GM12878 (cell line): ENCODE results near the gene ZBTB42. TPM values are rescaled to one million over a fixed set of nuclear protein-coding genes. Genes with fewer than 3 reads are reported as not detected.

Experiments used
- ATAC-seq: fragments of 200-7000 bp; cut with Tn5 transposase; 3 replicates; pipeline ENCODE4 v1.9.1; 2020; ENCODE audit warnings: mild to moderate bottlenecking, moderate library complexity
- BruUV-seq: library from RNA; stranded (reverse); fragments of 400-500 nt; replicated peaks from 2 replicates; lab custom pipeline; 2021; lab: Mats Ljungman, UMichigan
- CTCF ChIA-PET: fragments of 300-600 bp; sonication (Branson Sonifier 250); formaldehyde crosslinking; extraction: SDS; loops from one replicate; lab custom pipeline; 2021; ENCODE audit warnings: inconsistent platforms; lab: Yijun Ruan, JAX
- POLR2A ChIA-PET: fragments of 350-600 bp; formaldehyde crosslinking; extraction: SDS; loops from one replicate; lab custom pipeline; 2021; ENCODE audit warnings: inconsistent platforms; lab: Charles Lee
- RAD21 ChIA-PET: fragments of 300-600 bp; sonication (Branson Sonifier 250); formaldehyde crosslinking; loops from one replicate; lab custom pipeline; 2023; ENCODE audit warnings: antibody characterized with exemption; ENCODE audit not compliant: unreplicated experiment; lab: Charles Lee
- SMC1A ChIA-PET: fragments of 300-600 bp; sonication (Branson Sonifier 250); formaldehyde crosslinking; loops from one replicate; lab custom pipeline; 2023; ENCODE audit not compliant: unreplicated experiment, uncharacterized antibody; lab: Charles Lee
- DNase-seq: peaks from one replicate; pipeline ENCODE4 v3.0.0-alpha.2; 2011; ENCODE audit warnings: low read depth, low spot score
- FAIRE-seq: peaks from 3 replicates; lab custom pipeline; 2011; peaks lifted over from hg19 to GRCh38; lab: Jason Lieb, UNC
- H2AFZ ChIP-seq: 2 replicates; pipeline ENCODE4 v1.6.0; 2011; ENCODE audit warnings: low read depth, low read length, control low read depth; ENCODE audit not compliant: control insufficient read depth
- H3K27ac ChIP-seq: 2 replicates; pipeline ENCODE4 v1.5.1; 2011; ENCODE audit warnings: control low read depth; ENCODE audit not compliant: control insufficient read depth, insufficient read depth
- H3K27me3 ChIP-seq, 2 experiments: replicated peaks in 1 of 2; 2 replicates each; pipeline versions ENCODE4 v1.6.0 to v1.6.1; 2011; ENCODE audit warnings: low read length in 1 of 2; ENCODE audit not compliant: control insufficient read depth in 2 of 2, insufficient read depth in 2 of 2
- H3K36me3 ChIP-seq, 2 experiments: 2 replicates each; pipeline ENCODE4 v1.5.1; 2011; ENCODE audit warnings: low read length in 1 of 2; ENCODE audit not compliant: control insufficient read depth in 2 of 2, insufficient read depth in 2 of 2
- H3K4me1 ChIP-seq: 2 replicates; pipeline ENCODE4 v1.6.1; 2011; ENCODE audit warnings: mild to moderate bottlenecking, low read length, moderate library complexity, mixed read lengths; ENCODE audit not compliant: control insufficient read depth, insufficient read depth
- H3K4me2 ChIP-seq: 2 replicates; pipeline ENCODE4 v1.6.0; 2011; ENCODE audit warnings: control low read depth; ENCODE audit not compliant: control insufficient read depth, insufficient read depth
- H3K4me3 ChIP-seq: fragments of 200-600 bp; sonication (generic); 2 replicates; pipeline ENCODE4 v1.5.1; 2016
- H3K79me2 ChIP-seq: 2 replicates; pipeline ENCODE4 v1.6.0; 2011; ENCODE audit warnings: low read length; ENCODE audit not compliant: control insufficient read depth, insufficient read depth
- H3K9ac ChIP-seq: 2 replicates; pipeline ENCODE4 v1.8.0; 2011; ENCODE audit warnings: low read length, control low read depth, mixed read lengths; ENCODE audit not compliant: control insufficient read depth, insufficient read depth
- H3K9me3 ChIP-seq: replicated peaks from 3 replicates; pipeline ENCODE4 v1.5.1; 2011; ENCODE audit warnings: mild to moderate bottlenecking, low read length; ENCODE audit not compliant: control insufficient read depth, insufficient read depth
- H4K20me1 ChIP-seq: 2 replicates; pipeline ENCODE4 v1.6.0; 2011; ENCODE audit not compliant: control insufficient read depth, insufficient read depth
- CTCF ChIP-seq, 3 experiments: IDR thresholded peaks in 2 of 3; conservative IDR thresholded peaks in 1 of 3; 2 replicates each; pipeline ENCODE4 v1.5.1; 2011; ENCODE audit warnings: low read depth in 3 of 3, low read length in 3 of 3, mild to moderate bottlenecking in 3 of 3, control low read depth in 2 of 3, moderate library complexity in 2 of 3, inconsistent platforms in 1 of 3, mixed read lengths in 1 of 3; ENCODE audit not compliant: control insufficient read depth in 2 of 3, insufficient read depth in 1 of 3; ENCODE audit errors: extremely low read depth in 1 of 3
- HCFC1 ChIP-seq: fragments of 150-350 bp; IDR thresholded peaks from 2 replicates; pipeline ENCODE4 v1.6.1; 2014; ENCODE audit warnings: low read length
- HDAC2 ChIP-seq: fragments of 200-600 bp; sonication (generic); IDR thresholded peaks from 2 replicates; pipeline ENCODE4 v1.6.1; 2017
- MLLT1 ChIP-seq: fragments of 450-650 bp; IDR thresholded peaks from 2 replicates; pipeline ENCODE4 v1.6.1; 2016; ENCODE audit warnings: mild to moderate bottlenecking
- NFYA ChIP-seq: IDR thresholded peaks from 2 replicates; pipeline ENCODE4 v1.6.1; 2011; ENCODE audit warnings: low read depth, mild to moderate bottlenecking, low read length, improper control_type of control experiment, borderline replicate concordance
- NKRF ChIP-seq: fragments of 450-650 bp; conservative IDR thresholded peaks from 2 replicates; pipeline ENCODE4 v1.6.1; 2017; ENCODE audit warnings: mild to moderate bottlenecking, moderate library complexity
- POLR2A ChIP-seq: IDR thresholded peaks from 2 replicates; pipeline ENCODE4 v1.6.1; 2011; ENCODE audit warnings: low read depth, mild to moderate bottlenecking, low read length
- POLR2AphosphoS2 ChIP-seq: IDR thresholded peaks from 2 replicates; pipeline ENCODE4 v1.6.1; 2011; ENCODE audit warnings: low read depth, mild to moderate bottlenecking, low read length, improper control_type of control experiment, moderate library complexity
- SIN3A ChIP-seq: IDR thresholded peaks from 2 replicates; pipeline ENCODE4 v1.6.1; 2012; ENCODE audit warnings: low read depth, low read length, improper control_type of control experiment
- WGBS: methylation state at CpG from one replicate; pipeline ENCODE4 v1.1.6; 2016; ENCODE audit warnings: low lambda C conversion rate; ENCODE audit not compliant: insufficient replicate concordance, insufficient coverage; ENCODE audit errors: missing lambda C conversion rate; 5-methylcytosine and 5-hydroxymethylcytosine counted together
- in situ Hi-C: fragments of 300-500 bp; cut with MboI; formaldehyde crosslinking; loops from 9 replicates; pipeline ENCODE4 v1.14.3; 2018; ENCODE audit warnings: mixed read lengths
- intact Hi-C: fragments of 100-400 bp; cut with micrococcal nuclease; formaldehyde crosslinking; loops from one replicate; pipeline ENCODE4 v1.14.2; 2022; ENCODE audit not compliant: unreplicated experiment
- polyA plus RNA-seq, 11 experiments: library from polyadenylated mRNA; depleted of rRNA in 4 of 11; unstranded in 6 of 11; stranded (reverse) in 5 of 11; fragments of >200 nt; fragmentation: Nextera tagmentation in 4 of 11; fragmentation: Illumina TruSeq in 1 of 11; extraction: Ambion mirVana in 4 of 11; extraction: Trizol in 1 of 11; gene quantifications; 1 replicate in 1 of 11; 2 replicates in 10 of 11; pipeline versions ENCODE4 v1.2.1 to v1.2.3, GENCODE V29; 2011 to 2016; ENCODE audit warnings: inconsistent platforms in 2 of 11, missing spikeins in 2 of 11, low read depth in 1 of 11
- total RNA-seq, 4 experiments: library from RNA; depleted of rRNA in 3 of 4; stranded (reverse); fragments of >200 nt in 3 of 4; fragmentation: Illumina TruSeq in 1 of 4; extraction: Trizol in 1 of 4; gene quantifications; 2 replicates each; pipeline versions ENCODE4 v1.2.1 to v1.2.3, GENCODE V29; 2013 to 2021

ZBTB42 gene
- total and polyA plus RNA-seq, 10 of the 15 experiments (the other 5 are each of a cell fraction or from before 2014, with no cell fraction given), result 0.05 to 1.2 (median 0.37) TPM; not detected in 2

- Histone ChIP-seq H3K36me3 (no peaks in the 10 kb centered on the region), H3K4me3 (no peak overlapping the region), H3K79me2 (peaks cover 6% of the 10 kb centered on the region), H3K27me3 (no peaks in the 10 kb centered on the region), H3K27ac (no peak overlapping the region)
- no peak for ATAC-seq
- RAD21 ChIA-PET, result no interaction called here
- in situ Hi-C loops (loop anchor here (5.0 kb wide), 1 partner anchor 53 kb away; no protein-coding TSS in a partner anchor), intact Hi-C loops (no loop called here)
- no TSS peak for BruUV-seq
- 90% methylated on average over 22 of the region's 22 CpGs for WGBS
- SMC1A ChIA-PET, result no interaction called here
- DNase-seq, result no peak
- no peak for TF ChIP-seq MLLT1
- TF ChIP-seq, all 136 proteins: peak for 0
- H3K4me1 ChIP-seq, result 0 out of 2 replicates have a peak, but pooled peaks cover under 1% of the 10 kb centered on the region
- H3K9me3 ChIP-seq, result no peaks in the 10 kb centered on the region; the same call in 2 of the 3 replicates
- ChIA-PET CTCF (interaction anchor here (1.9 kb wide), 1 partner anchor 52 kb away, joined by 7 read pairs; no protein-coding TSS in a partner anchor), POLR2A (no interaction called here)
- H4K20me1 ChIP-seq, result no peaks in the 10 kb centered on the region
- H3K4me2 ChIP-seq, result no peak overlapping the region
- no peak overlapping the region for H3K9ac ChIP-seq
- FAIRE-seq, result no peak
- H2AFZ ChIP-seq, result no peak overlapping the region
Observed at GRCh38 chr14:104820669-104821228, 19.8 kb downstream of the ZBTB42 start.

- ChIA-PET RAD21 (no interaction called here), SMC1A (no interaction called here)
- in situ Hi-C loops, result loop anchor here (5.0 kb wide), 1 partner anchor 54 kb away; no protein-coding TSS in a partner anchor
- TF ChIP-seq POLR2A (no peak), HCFC1 (no peak), SIN3A (no peak), NKRF (no peak), NFYA (no peak), POLR2AphosphoS2 (no peak), CTCF (IDR thresholded peaks at IDR 0.05 in 2 of 3, conservative IDR thresholded peaks at IDR 0.05 in 1 of 3; ENCODE audit: control insufficient read depth in 2 of 3, extremely low read depth in 1 of 3, insufficient read depth in 1 of 3, low read depth in 3 of 3, low read length in 3 of 3) (no peak), HDAC2 (no peak)
Observed at GRCh38 chr14:104821229-104821945, 20.5 kb downstream of the ZBTB42 start.

More at GRCh38 chr14:104821229-104821945, 20.5 kb downstream of the ZBTB42 start:
- H3K79me2 ChIP-seq, result peaks cover 3% of the 10 kb centered on the region
- FAIRE-seq (no peak), DNase-seq (no peak), ATAC-seq (no peak)
- H3K27me3 ChIP-seq, result no peaks in the 10 kb centered on the region
- no peaks in the 10 kb centered on the region; the same call in 2 of the 3 replicates for H3K9me3 ChIP-seq
- CTCF ChIA-PET, result interaction anchor here (1.9 kb wide), 1 partner anchor 53 kb away, joined by 7 read pairs; no protein-coding TSS in a partner anchor
- 82% methylated on average over 23 of the region's 23 CpGs for WGBS
- no TSS peak for BruUV-seq
- no peaks in the 10 kb centered on the region for H4K20me1 ChIP-seq
- H3K9ac ChIP-seq, result no peak overlapping the region
- no peaks in the 10 kb centered on the region for H3K36me3 ChIP-seq
- H3K4me2 ChIP-seq, result no peak overlapping the region
- no peak overlapping the region for H2AFZ ChIP-seq
- H3K27ac ChIP-seq, result no peak overlapping the region
- H3K4me1 ChIP-seq, result peaks cover 5% of the 10 kb centered on the region; the same call in 1 of the 2 replicates
- H3K4me3 ChIP-seq, result no peak overlapping the region
- intact Hi-C loops, result no loop called here
- POLR2A ChIA-PET, result no interaction called here
